Activated T-helper 1 cell treated with anti-CD3 and anti-CD28 coated beads, Interleukin-12 subunit alpha, Interleukin-12 subunit beta, Interleukin-2, Interleukin-4 antibody, amounts not matched to agents 30 ng/mL and 10 ng/mL and 1 ng/mL, durations not matched to agents 14 hours and 24 hours and 36 hours (primary cell): ENCODE measurements around the gene PXN. TPM values are rescaled to one million over a fixed set of nuclear protein-coding genes. Genes with fewer than 3 reads are reported as not detected.

ENCODE experiments used
- DNase-seq: peaks from one replicate; pipeline ENCODE4 v3.0.0; 2021; ENCODE audit warnings: low spot score
- H3K27ac Mint-ChIP-seq: one replicate; pipeline ENCODE4 v1.8.0; 2021; ENCODE audit warnings: mild to moderate bottlenecking, mixed read lengths
- H3K27me3 Mint-ChIP-seq: one replicate; pipeline ENCODE4 v1.8.0; 2022; ENCODE audit warnings: mild to moderate bottlenecking, moderate library complexity, mixed read lengths; ENCODE audit not compliant: insufficient read depth
- H3K36me3 Mint-ChIP-seq: one replicate; pipeline ENCODE4 v1.8.0; 2021; ENCODE audit warnings: low read depth, mixed read lengths
- H3K4me1 Mint-ChIP-seq: one replicate; pipeline ENCODE4 v1.8.0; 2021; ENCODE audit warnings: low read depth, mixed read lengths
- H3K4me3 Mint-ChIP-seq: one replicate; pipeline ENCODE4 v1.8.0; 2021; ENCODE audit warnings: mild to moderate bottlenecking, moderate library complexity, mixed read lengths
- H3K9me3 Mint-ChIP-seq: one replicate; pipeline ENCODE4 v1.8.0; 2021; ENCODE audit warnings: mixed read lengths
- intact Hi-C: fragments of 100-400 bp; cut with micrococcal nuclease; formaldehyde crosslinking; loops from one replicate; pipeline ENCODE4 v1.15.1; 2024
- total RNA-seq: library from RNA; stranded (reverse); gene quantifications from 2 replicates; pipeline ENCODE4 v1.2.3, GENCODE V29; 2022

Gene PXN
- 53.0 and 57.7 TPM in 2 replicates for total RNA-seq

GRCh38 chr12:120265473-120266179 lies at the start of gene PXN:
TSS of gene PXN (minus strand) at chr12:120265730. CDS start at chr12:120265629, 101 bp downstream.
- Mint-ChIP-seq H3K4me1 (peaks cover 51% of the 10 kb centered on the region), H3K27ac (peak within 1 kb of the TSS; percentile 97), H3K9me3 (no peaks in the 10 kb centered on the region), H3K36me3 (peaks cover 6% of the 10 kb centered on the region), H3K4me3 (peak within 1 kb of the TSS; percentile 97), H3K27me3 (no peaks in the 10 kb centered on the region)
- intact Hi-C loops, result loop anchor here (1.0 kb wide), 3 partner anchors 26 to 64 kb away; partner anchors contain the start of genes RNU4-2 and RPLP0
- peak; percentile 87 for DNase-seq

- DNase-seq, result no peak
- no peaks in the 10 kb centered on the region for H3K9me3 Mint-ChIP-seq
- H3K36me3 Mint-ChIP-seq, result no peaks in the 10 kb centered on the region
- no peak overlapping the region for H3K27ac Mint-ChIP-seq
- H3K4me1 Mint-ChIP-seq, result peaks cover 16% of the 10 kb centered on the region
- H3K4me3 Mint-ChIP-seq, result no peak overlapping the region
- H3K27me3 Mint-ChIP-seq, result no peaks in the 10 kb centered on the region
- intact Hi-C loops, result no loop called here
Observed at GRCh38 chr12:120314220-120314619, 48.7 kb upstream of the PXN start.

GRCh38 chr12:120301962-120302815 lies 36.7 kb upstream of the PXN start, which contains the start of gene SIRT4:
TSS of gene SIRT4 (plus strand) at chr12:120302321. CDS start at chr12:120303562, 1,241 bp downstream.
- Mint-ChIP-seq H3K9me3 (no peaks in the 10 kb centered on the region), H3K4me3 (peak within 1 kb of the TSS; percentile 96), H3K4me1 (peaks cover 6% of the 10 kb centered on the region), H3K27ac (peak within 1 kb of the TSS; percentile 86), H3K36me3 (no peaks in the 10 kb centered on the region), H3K27me3 (peaks cover 5% of the 10 kb centered on the region)
- DNase-seq, result peak; percentile 85
- intact Hi-C loops, result loop anchor here (1.0 to 2.0 kb wide), 5 partner anchors 9 to 715 kb away; partner anchors contain the start of genes C12orf43, COQ5 and RNU4-1

DNA sequence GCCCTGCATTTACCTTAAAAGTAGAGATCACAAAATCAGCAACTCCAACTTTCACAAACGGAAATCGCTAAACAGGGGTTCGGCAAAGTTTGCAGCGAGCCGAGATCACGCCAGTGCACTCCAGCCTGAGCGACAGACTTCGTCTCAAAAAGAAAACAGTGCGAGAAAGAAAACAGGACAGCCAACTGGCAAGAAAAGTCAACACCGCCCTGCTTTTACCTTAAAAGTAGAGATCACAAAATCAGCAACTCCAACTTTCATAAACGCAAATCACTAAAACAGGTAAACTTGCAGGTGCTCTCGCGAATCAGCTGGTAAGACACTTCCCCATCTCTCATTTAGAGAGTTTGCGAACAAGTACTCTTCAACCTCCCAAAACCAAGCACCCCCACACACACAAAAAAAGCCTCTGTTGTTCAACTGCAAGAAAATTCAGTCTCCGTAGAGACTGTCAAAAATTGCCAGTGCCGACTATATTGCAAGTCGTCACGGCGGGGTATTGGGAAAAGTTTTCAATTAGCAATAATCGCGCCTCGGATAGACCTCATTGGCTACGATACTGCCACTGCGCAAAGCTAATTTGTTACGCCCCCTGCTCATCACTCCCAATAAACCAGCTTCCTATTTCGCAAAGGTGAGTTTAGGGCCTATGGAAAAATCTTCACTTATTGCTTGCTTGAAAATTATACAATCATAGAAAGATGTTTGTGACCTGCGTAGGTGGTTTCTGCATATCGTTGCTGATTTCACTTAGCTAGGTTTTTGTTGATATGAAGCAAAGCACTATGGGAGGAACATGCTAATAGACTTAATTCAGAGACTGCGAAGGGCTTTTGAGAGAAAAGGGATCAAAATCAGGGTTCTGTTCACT lies 27.4 kb upstream of the PXN start, which contains the start of gene RNU4-1:
TSS of gene RNU4-1 (minus strand) at position 577 of the 871 bp plus-strand sequence.
- Mint-ChIP-seq H3K4me3 (no peak within 1 kb of the TSS), H3K27me3 (peaks cover 12% of the 10 kb centered on the region), H3K9me3 (no peaks in the 10 kb centered on the region), H3K27ac (no peak within 1 kb of the TSS), H3K36me3 (no peaks in the 10 kb centered on the region), H3K4me1 (no peaks in the 10 kb centered on the region)
- peak; percentile 74 for DNase-seq
- intact Hi-C loops, result loop anchor here (1.0 to 5.0 kb wide), 4 partner anchors 9 to 286 kb away; partner anchors contain the start of genes DYNLL1 and SIRT4

GRCh38 chr12:120292411-120292660 lies 26.8 kb upstream of the PXN start:
- H3K27ac Mint-ChIP-seq, result no peak overlapping the region
- intact Hi-C loops, result loop anchor here (2.0 to 5.0 kb wide), 2 partner anchors 205 to 286 kb away; partner anchors contain the start of gene DYNLL1
- H3K4me3 Mint-ChIP-seq, result no peak overlapping the region
- no peaks in the 10 kb centered on the region for H3K4me1 Mint-ChIP-seq
- H3K36me3 Mint-ChIP-seq, result no peaks in the 10 kb centered on the region
- no peak for DNase-seq
- H3K27me3 Mint-ChIP-seq, result peaks cover 8% of the 10 kb centered on the region
- H3K9me3 Mint-ChIP-seq, result no peaks in the 10 kb centered on the region

DNA sequence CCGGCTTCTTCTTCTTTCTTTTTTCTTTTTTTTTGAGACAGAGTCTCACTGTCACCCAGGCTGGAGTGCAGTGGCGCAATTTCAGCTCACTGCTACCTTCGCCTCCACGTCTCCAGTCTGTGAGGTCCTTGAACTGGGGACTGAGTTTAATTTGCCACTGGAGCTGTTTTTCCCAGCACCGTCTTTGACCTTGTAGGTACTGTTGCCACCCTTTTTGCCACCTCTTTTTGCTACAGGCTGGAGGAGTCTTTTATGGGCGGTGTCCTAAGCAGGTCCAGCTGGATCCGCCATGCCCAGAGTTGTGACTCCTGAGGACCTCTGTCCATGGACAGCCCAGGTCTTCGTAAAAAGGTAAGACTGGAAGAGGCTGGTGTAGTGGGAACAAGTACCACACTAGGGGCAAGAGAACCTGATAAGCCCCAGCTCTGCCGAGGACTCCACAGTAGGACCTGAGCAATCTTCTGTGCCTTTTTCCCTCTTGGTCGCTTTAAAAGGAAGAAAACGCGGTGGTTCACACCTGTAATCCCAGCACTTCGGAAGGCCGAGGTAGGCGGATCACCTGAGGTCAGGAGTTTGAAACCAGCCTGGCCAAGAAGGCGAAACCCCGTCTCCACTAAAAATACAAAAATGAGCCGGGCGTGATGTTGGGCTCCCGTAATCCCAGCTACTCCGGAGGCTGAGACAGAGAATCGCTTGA lies 25.2 kb upstream of the PXN start:
- H3K4me3 Mint-ChIP-seq, result no peak overlapping the region
- DNase-seq, result peak; percentile 49
- intact Hi-C loops, result loop anchor here (1.0 to 5.0 kb wide), 7 partner anchors 24 to 207 kb away; partner anchors contain the start of genes DYNLL1 and RPLP0
- H3K27me3 Mint-ChIP-seq, result peaks cover 8% of the 10 kb centered on the region
- no peaks in the 10 kb centered on the region for H3K4me1 Mint-ChIP-seq
- no peaks in the 10 kb centered on the region for H3K9me3 Mint-ChIP-seq
- H3K36me3 Mint-ChIP-seq, result no peaks in the 10 kb centered on the region
- H3K27ac Mint-ChIP-seq, result peak overlapping the region; percentile 71

- H3K36me3 Mint-ChIP-seq, result no peaks in the 10 kb centered on the region
- DNase-seq, result no peak
- H3K9me3 Mint-ChIP-seq, result no peaks in the 10 kb centered on the region
- intact Hi-C loops, result no loop called here
- no peak overlapping the region for H3K27ac Mint-ChIP-seq
- H3K4me3 Mint-ChIP-seq, result no peak overlapping the region
- no peaks in the 10 kb centered on the region for H3K4me1 Mint-ChIP-seq
- H3K27me3 Mint-ChIP-seq, result peaks cover 14% of the 10 kb centered on the region
Observed at GRCh38 chr12:120287491-120287890, 22.0 kb upstream of the PXN start.

DNA sequence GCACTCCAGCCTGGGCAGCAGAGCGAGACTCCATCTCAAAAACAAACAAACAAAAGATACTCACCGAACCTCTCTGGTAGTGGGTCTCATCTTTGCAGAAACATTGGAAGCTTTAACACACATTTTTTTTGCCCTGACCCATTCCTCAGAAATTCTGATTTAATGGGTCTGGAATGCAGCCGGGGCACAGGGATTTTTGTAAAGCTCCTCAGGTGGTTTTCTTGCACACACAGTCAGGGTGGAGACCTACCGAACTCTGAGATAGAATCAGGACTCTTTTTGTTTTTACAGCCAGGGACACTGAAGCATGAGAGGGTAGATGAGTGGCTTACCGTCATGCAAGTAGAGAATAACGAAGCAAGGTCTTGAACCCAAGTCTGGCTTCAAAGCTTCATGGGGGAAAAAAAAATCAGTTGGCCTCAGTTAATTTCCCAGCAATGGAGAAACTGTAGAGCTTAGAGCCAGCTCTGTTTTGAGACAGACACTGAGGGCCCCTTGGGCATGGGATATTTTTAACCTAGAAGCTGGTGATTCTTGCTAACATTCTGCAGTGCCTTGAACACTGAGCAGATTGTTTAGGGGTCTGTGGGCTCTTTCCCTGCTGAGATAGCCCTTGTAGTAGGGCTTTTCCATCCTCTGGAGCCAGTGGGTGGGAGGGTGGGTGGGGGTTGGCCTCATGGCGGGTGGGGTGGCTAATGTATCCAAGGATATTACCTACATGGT lies 21.4 kb upstream of the PXN start:
- peaks cover 14% of the 10 kb centered on the region for H3K27me3 Mint-ChIP-seq
- DNase-seq, result no peak
- no peaks in the 10 kb centered on the region for H3K9me3 Mint-ChIP-seq
- no peaks in the 10 kb centered on the region for H3K4me1 Mint-ChIP-seq
- no peak overlapping the region for H3K27ac Mint-ChIP-seq
- H3K36me3 Mint-ChIP-seq, result no peaks in the 10 kb centered on the region
- no peak overlapping the region for H3K4me3 Mint-ChIP-seq
- intact Hi-C loops, result no loop called here

GRCh38 chr12:120284381-120284780 lies 18.9 kb upstream of the PXN start:
- H3K27me3 Mint-ChIP-seq, result peaks cover 11% of the 10 kb centered on the region
- no peaks in the 10 kb centered on the region for H3K4me1 Mint-ChIP-seq
- no peak overlapping the region for H3K27ac Mint-ChIP-seq
- H3K36me3 Mint-ChIP-seq, result no peaks in the 10 kb centered on the region
- no peak overlapping the region for H3K4me3 Mint-ChIP-seq
- intact Hi-C loops, result no loop called here
- no peaks in the 10 kb centered on the region for H3K9me3 Mint-ChIP-seq
- no peak for DNase-seq

DNA sequence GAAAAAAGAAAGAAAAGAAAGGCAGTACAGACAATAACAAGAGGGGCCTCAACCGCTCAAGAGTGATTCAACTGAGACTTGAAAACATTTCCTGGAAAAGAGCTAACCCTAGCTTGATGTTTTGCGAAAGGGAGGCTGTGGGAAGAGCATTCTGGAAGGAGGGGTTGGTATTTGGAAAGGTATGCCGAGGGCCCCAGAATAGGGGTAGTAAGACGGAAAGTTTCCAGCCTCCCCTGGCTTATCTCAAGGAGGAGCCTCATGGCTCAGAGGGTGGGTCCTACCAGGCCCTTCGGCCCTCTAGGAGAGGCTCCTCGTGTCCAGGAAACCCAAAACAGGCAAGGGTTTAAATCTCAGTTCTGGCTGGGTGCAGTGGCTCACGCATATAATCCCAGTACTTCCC lies 17.8 kb upstream of the PXN start:
- Mint-ChIP-seq H3K9me3 (no peaks in the 10 kb centered on the region), H3K4me3 (no peak overlapping the region), H3K36me3 (no peaks in the 10 kb centered on the region), H3K27me3 (peaks cover 11% of the 10 kb centered on the region), H3K4me1 (no peaks in the 10 kb centered on the region), H3K27ac (no peak overlapping the region)
- DNase-seq, result no peak
- intact Hi-C loops, result no loop called here

DNA sequence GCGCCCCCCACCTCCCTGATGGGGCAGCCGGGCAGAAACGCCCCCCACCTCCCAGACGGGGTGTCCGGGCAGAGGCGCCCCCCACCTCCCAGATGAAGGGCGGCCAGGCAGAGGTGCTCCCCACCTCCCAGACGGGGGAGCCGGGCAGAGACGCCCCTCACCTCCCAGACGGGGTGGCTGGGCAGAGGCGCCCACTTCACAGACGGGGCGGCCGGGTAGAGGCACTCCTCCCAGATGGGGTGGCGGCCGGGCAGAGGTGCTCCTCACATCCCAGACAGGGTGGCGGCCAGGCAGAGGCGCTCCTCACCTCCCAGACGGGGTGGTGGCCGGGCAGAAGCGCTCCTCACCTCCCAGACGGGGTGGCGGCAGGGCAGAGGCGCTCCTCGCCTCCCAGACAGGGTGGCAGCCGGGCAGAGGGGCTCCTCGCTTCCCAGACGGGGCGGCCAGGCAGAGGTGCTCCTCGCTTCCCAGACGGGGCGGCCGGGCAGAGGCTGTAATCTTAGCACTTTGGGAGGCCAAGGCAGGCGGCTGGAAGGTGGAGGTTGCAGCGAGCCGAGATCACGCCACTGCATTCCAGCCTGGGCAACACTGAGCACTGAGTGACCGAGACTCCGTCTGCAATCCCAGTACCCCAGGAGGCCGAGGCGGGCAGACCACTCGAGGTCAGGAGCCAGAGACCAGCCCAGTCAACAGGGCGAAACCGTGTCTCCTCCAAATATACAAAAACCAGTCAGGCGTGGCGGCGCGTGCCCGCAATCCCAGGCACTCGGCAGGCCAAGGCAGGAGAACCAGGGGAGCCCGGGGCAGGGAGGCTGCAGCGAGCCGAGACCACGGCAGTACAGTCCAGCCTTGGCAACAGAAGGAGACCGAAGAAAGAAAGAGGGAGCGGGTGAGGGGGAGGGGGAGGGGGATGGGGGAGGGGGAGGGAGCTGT lies 12.9 kb upstream of the PXN start:
- no peak for DNase-seq
- no peaks in the 10 kb centered on the region for H3K9me3 Mint-ChIP-seq
- H3K4me1 Mint-ChIP-seq, result no peaks in the 10 kb centered on the region
- no peak overlapping the region for H3K4me3 Mint-ChIP-seq
- no peaks in the 10 kb centered on the region for H3K36me3 Mint-ChIP-seq
- H3K27ac Mint-ChIP-seq, result no peak overlapping the region
- H3K27me3 Mint-ChIP-seq, result peaks cover 5% of the 10 kb centered on the region
- intact Hi-C loops, result no loop called here
